Dedifferentiated amniotic fluid mesenchymal stem cell (primary cell): ENCODE measurements around the gene PNKP.

Source experiments
- DNase-seq: peaks from one replicate; pipeline ENCODE4 v3.0.0-alpha.2; 2016; ENCODE audit errors: extremely low spot score

Gene PNKP

GRCh38 chr19:49845414-49845813 lies 22.0 kb downstream of the PNKP start:
- DNase-seq, result no peak

- no peak for DNase-seq
Measured at GRCh38 chr19:49844138-49845095, 23.0 kb downstream of the PNKP start.

GRCh38 chr19:49843265-49843664 lies 24.1 kb downstream of the PNKP start:
- DNase-seq, result no peak

- DNase-seq, result no peak
Measured at GRCh38 chr19:49840736-49841249, 26.6 kb downstream of the PNKP start.

- no peak for DNase-seq
Measured at GRCh38 chr19:49840321-49840720, 27.1 kb downstream of the PNKP start.

GRCh38 chr19:49839713-49840112 lies 27.7 kb downstream of the PNKP start:
- DNase-seq, result no peak

- no peak for DNase-seq
Measured at GRCh38 chr19:49838885-49839588, 28.3 kb downstream of the PNKP start.

- DNase-seq, result no peak
Measured at GRCh38 chr19:49837425-49837824, 30.0 kb downstream of the PNKP start.

- DNase-seq, result no peak
Measured at GRCh38 chr19:49837009-49837310, 30.4 kb downstream of the PNKP start.

GRCh38 chr19:49836176-49837008 lies 31.0 kb downstream of the PNKP start:
- no peak for DNase-seq

GRCh38 chr19:49835562-49835961 lies 31.8 kb downstream of the PNKP start:
- no peak for DNase-seq

- DNase-seq, result no peak
Measured at GRCh38 chr19:49833599-49833998, 33.8 kb downstream of the PNKP start.

GRCh38 chr19:49832556-49832955 lies 34.8 kb downstream of the PNKP start:
- DNase-seq, result no peak

GRCh38 chr19:49831592-49831991 lies 35.8 kb downstream of the PNKP start:
- DNase-seq, result no peak

GRCh38 chr19:49830766-49831165 lies 36.6 kb downstream of the PNKP start:
- no peak for DNase-seq

GRCh38 chr19:49829721-49830120 lies 37.7 kb downstream of the PNKP start:
- no peak for DNase-seq

- DNase-seq, result no peak
Measured at GRCh38 chr19:49829200-49829599, 38.2 kb downstream of the PNKP start.

GRCh38 chr19:49827034-49827433 lies 40.3 kb downstream of the PNKP start:
- no peak for DNase-seq

- DNase-seq, result no peak
Measured at GRCh38 chr19:49824662-49825061, 42.7 kb downstream of the PNKP start.

- DNase-seq, result no peak
Measured at GRCh38 chr19:49823472-49823871, 43.9 kb downstream of the PNKP start.

- no peak for DNase-seq
Measured at GRCh38 chr19:49820125-49820524, 47.3 kb downstream of the PNKP start.
